Fibroblast of the aortic adventitia (primary cell): ENCODE results near the gene MARF1. TPM values are rescaled to one million over a fixed set of nuclear protein-coding genes. Genes with fewer than 3 reads are reported as not detected.

Experiments used
- DNase-seq: peaks from one replicate; pipeline ENCODE4 v3.0.0-alpha.2; 2010; ENCODE audit warnings: low read depth
- H3K4me3 ChIP-seq: 2 replicates; pipeline ENCODE4 v1.5.1; 2011; ENCODE audit warnings: low read depth, mild to moderate bottlenecking, control low read depth, low read length, moderate library complexity
- total RNA-seq: library from RNA; depleted of rRNA; stranded (reverse); fragments of >200 nt; gene quantifications from 2 replicates; pipeline ENCODE4 v1.2.3, GENCODE V29; 2012; ENCODE audit warnings: low replicate concordance
- TF ChIP-seq, protein P1 (sequence below): IDR thresholded peaks from 2 replicates; pipeline ENCODE4 v1.5.1; 2011; ENCODE audit warnings: mild to moderate bottlenecking, low read length, control low read depth, inconsistent platforms; ENCODE audit not compliant: insufficient read depth

Gene MARF1
- total RNA-seq, 1 donor: 27.1 TPM

- TF ChIP-seq, protein P1, sequence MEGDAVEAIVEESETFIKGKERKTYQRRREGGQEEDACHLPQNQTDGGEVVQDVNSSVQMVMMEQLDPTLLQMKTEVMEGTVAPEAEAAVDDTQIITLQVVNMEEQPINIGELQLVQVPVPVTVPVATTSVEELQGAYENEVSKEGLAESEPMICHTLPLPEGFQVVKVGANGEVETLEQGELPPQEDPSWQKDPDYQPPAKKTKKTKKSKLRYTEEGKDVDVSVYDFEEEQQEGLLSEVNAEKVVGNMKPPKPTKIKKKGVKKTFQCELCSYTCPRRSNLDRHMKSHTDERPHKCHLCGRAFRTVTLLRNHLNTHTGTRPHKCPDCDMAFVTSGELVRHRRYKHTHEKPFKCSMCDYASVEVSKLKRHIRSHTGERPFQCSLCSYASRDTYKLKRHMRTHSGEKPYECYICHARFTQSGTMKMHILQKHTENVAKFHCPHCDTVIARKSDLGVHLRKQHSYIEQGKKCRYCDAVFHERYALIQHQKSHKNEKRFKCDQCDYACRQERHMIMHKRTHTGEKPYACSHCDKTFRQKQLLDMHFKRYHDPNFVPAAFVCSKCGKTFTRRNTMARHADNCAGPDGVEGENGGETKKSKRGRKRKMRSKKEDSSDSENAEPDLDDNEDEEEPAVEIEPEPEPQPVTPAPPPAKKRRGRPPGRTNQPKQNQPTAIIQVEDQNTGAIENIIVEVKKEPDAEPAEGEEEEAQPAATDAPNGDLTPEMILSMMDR: no peak
- no peak for DNase-seq
- no peak overlapping the region for H3K4me3 ChIP-seq
Measured at GRCh38 chr16:15545544-15545943, 97.4 kb downstream of the MARF1 start.

GRCh38 chr16:15544405-15544804 is 98.5 kb downstream of the MARF1 start:
- no peak for DNase-seq
- TF ChIP-seq, protein P1: no peak
- no peak overlapping the region for H3K4me3 ChIP-seq

Other genes starting within 250 kb of the MARF1 start
- 1.1 and 3.3 TPM in 2 replicates for gene MPV17L, start 247.4 kb downstream of the MARF1 start, total RNA-seq
- 64.3 and 105 TPM in 2 replicates for gene BMERB1, start 208.6 kb downstream of the MARF1 start, total RNA-seq
- gene NDE1, start 7.1 kb upstream of the MARF1 start, total RNA-seq: 17.5 and 38.9 TPM in 2 replicates
- 0.57 TPM in 1 of 2 replicates, not detected in the other for gene MYH11, start 213.9 kb upstream of the MARF1 start, total RNA-seq
- gene CEP20, start 245.4 kb upstream of the MARF1 start, total RNA-seq: 42.3 and 55.8 TPM in 2 replicates